ENCODE measurements around the gene LMF1.
"Not testable (repeated sequence)": the region's sequence is repeated elsewhere in the genome, so short reads cannot be mapped to it uniquely, and the experiment has no call there.

The LMF1 gene

GRCh38 chr16:868386-868755 lies 102.4 kb downstream of the LMF1 start:
- H3K27ac ChIP-seq (ENCODE audit: insufficient read depth, low read length, poor library complexity, severe bottlenecking): no peak overlapping the region
- H3K36me3 ChIP-seq (ENCODE audit: control insufficient read depth, insufficient read depth, low read length): peaks cover 23% of the 10 kb centered on the region
- no peak overlapping the region for H3K4me3 ChIP-seq (ENCODE audit: insufficient read depth, low read depth, low read length, poor library complexity, severe bottlenecking)
- no peak for DNase-seq
- no peaks in the 10 kb centered on the region for H3K9me3 ChIP-seq (ENCODE audit: control insufficient read depth, low read length)
- no peaks in the 10 kb centered on the region for H3K4me1 ChIP-seq (ENCODE audit: control insufficient read depth, insufficient read depth, low read length, poor library complexity, severe bottlenecking)
- H3K27me3 ChIP-seq (replicated peaks; ENCODE audit: control insufficient read depth, insufficient read depth, low read length, poor library complexity, severe bottlenecking): no peaks in the 10 kb centered on the region

DNA sequence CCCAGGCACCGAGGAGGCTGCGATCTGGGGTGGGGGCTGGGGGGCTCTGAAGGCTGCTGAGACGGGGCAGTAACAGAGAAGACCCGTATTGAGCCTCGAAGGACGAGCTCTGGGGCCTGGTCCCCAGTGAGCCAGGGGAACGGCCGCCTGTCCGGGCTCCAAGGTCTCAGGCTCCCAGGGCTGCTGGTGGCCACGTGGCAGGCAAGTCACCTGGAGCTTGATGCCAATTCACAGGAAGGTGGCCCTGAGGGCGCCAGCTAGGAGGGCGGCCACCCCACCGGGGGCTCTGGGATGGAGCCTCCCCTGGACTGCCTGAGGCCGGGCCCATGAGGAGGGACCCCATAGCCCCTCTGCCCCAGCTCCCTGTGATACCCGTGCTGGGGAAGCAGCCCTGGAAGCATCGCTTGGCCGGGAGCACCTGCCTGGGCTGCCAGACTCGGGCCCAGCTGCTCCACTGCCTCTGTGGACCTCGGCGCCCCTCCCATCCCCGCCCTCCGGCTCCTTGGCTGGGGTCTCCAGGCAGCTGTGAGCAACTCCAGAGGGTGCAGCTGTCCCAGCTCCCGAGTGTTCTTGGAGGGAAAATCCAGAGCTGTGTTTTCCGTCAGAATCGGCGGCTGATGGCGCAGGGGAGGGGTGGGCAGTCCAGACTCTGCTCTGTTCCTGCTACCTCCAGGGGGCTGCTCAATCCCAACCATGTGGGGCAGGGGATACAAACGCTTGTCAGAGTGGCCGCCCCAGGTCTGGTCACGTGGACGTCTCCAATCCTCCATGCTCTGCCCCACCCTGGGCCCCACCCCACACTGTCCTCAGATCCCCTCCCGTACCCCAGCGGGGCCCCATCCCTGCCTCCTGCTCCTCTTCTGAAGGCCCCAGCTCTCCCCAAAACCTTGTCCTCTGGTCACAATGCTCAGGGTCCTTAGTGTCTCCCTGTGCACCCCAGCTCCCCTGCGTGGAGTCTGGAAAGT lies 103.1 kb downstream of the LMF1 start:
- DNase-seq: no peak
- Histone ChIP-seq H3K36me3 (ENCODE audit: control insufficient read depth, insufficient read depth, low read length) (peaks cover 17% of the 10 kb centered on the region), H3K9me3 (ENCODE audit: control insufficient read depth, low read length) (no peaks in the 10 kb centered on the region), H3K27me3 (replicated peaks; ENCODE audit: control insufficient read depth, insufficient read depth, low read length, poor library complexity, severe bottlenecking) (no peaks in the 10 kb centered on the region), H3K4me3 (ENCODE audit: insufficient read depth, low read depth, low read length, poor library complexity, severe bottlenecking) (no peak overlapping the region), H3K27ac (ENCODE audit: insufficient read depth, low read length, poor library complexity, severe bottlenecking) (no peak overlapping the region), H3K4me1 (ENCODE audit: control insufficient read depth, insufficient read depth, low read length, poor library complexity, severe bottlenecking) (no peaks in the 10 kb centered on the region)

DNA sequence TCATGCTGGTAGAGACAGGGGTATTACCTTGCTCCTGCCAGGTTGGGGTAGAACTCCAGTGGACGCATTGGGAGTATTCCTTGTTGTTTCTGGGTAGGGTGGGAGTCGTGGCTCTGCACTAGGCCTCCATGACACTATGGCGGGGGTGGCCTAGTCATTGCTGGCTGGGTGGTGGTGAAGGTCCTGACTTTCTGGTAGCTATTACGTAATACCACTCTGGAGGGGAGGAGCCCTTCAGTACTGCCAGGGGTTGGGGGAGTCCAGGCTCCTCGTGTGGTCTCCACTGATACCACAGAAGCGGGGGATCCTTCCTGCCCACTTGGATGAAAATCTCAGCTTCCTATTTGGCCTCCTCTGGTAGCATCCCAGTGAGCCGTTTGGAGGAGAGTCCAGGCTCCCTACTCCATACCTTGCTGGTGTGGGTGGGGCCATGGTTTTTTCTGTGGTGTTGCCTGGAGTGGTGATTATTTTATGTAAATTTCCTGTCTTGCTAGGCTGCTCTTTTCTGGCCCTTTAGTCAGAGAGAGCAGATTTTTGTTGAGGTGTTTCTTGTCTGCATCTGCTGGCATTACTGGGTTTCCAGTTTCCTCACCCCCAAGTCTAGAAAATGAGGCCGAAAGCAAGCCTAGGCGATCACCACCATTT lies 104.4 kb downstream of the LMF1 start:
- Histone ChIP-seq H3K27me3 (replicated peaks; ENCODE audit: control insufficient read depth, insufficient read depth, low read length, poor library complexity, severe bottlenecking) (no peaks in the 10 kb centered on the region), H3K9me3 (ENCODE audit: control insufficient read depth, low read length) (no peaks in the 10 kb centered on the region), H3K4me3 (ENCODE audit: insufficient read depth, low read depth, low read length, poor library complexity, severe bottlenecking) (no peak overlapping the region), H3K4me1 (ENCODE audit: control insufficient read depth, insufficient read depth, low read length, poor library complexity, severe bottlenecking) (no peaks in the 10 kb centered on the region), H3K27ac (ENCODE audit: insufficient read depth, low read length, poor library complexity, severe bottlenecking) (no peak overlapping the region), H3K36me3 (ENCODE audit: control insufficient read depth, insufficient read depth, low read length) (peaks cover 14% of the 10 kb centered on the region)
- no peak for DNase-seq

DNA sequence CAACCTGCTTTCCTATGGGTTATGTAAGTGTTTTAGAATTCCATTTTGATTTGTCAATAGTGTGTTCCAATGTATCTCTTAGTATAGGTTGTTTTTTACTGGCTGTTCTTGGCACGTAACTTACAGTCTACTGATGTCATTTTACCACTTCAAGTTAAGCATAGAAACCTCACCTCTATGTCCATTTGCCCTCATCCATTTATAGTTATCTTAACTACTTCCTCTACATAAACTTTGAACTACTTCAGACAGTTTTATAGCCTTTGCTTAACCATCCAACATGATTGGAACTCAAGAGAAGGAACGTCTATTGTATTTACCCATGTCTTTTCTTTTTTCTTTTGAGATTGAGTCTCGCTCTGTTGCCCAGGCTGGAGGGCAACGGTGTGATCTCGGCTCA lies 105.8 kb downstream of the LMF1 start:
- Histone ChIP-seq H3K9me3 (ENCODE audit: control insufficient read depth, low read length) (no peaks in the 10 kb centered on the region), H3K4me1 (ENCODE audit: control insufficient read depth, insufficient read depth, low read length, poor library complexity, severe bottlenecking) (no peaks in the 10 kb centered on the region), H3K27ac (ENCODE audit: insufficient read depth, low read length, poor library complexity, severe bottlenecking) (no peak overlapping the region), H3K4me3 (ENCODE audit: insufficient read depth, low read depth, low read length, poor library complexity, severe bottlenecking) (no peak overlapping the region), H3K27me3 (replicated peaks; ENCODE audit: control insufficient read depth, insufficient read depth, low read length, poor library complexity, severe bottlenecking) (no peaks in the 10 kb centered on the region), H3K36me3 (ENCODE audit: control insufficient read depth, insufficient read depth, low read length) (peaks cover 14% of the 10 kb centered on the region)
- no peak for DNase-seq

GRCh38 chr16:861446-861845 lies 109.3 kb downstream of the LMF1 start:
- no peak for DNase-seq

DNA sequence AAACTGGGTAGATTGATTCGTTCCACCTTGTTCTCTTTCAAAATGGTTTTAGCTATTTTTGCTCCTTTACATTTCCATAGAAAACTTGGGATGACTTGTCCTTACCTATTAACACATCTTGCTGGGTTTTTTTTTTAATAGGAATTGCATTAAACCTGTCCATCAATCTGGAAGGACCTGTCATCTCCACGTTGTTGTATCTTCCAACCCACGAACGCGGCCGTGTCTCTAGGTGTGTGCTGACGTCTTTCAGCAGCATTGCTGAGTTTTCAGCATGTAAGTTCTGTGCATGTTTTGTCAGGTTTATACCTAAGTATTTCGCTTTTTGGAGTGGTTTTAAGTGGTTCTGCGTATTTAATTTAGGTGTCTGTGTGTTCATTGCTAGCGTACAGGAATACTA lies 109.9 kb downstream of the LMF1 start:
- Histone ChIP-seq H3K27ac (ENCODE audit: insufficient read depth, low read length, poor library complexity, severe bottlenecking) (no peak overlapping the region), H3K9me3 (ENCODE audit: control insufficient read depth, low read length) (no peaks in the 10 kb centered on the region), H3K4me1 (ENCODE audit: control insufficient read depth, insufficient read depth, low read length, poor library complexity, severe bottlenecking) (no peaks in the 10 kb centered on the region), H3K4me3 (ENCODE audit: insufficient read depth, low read depth, low read length, poor library complexity, severe bottlenecking) (no peak overlapping the region), H3K36me3 (ENCODE audit: control insufficient read depth, insufficient read depth, low read length) (no peaks in the 10 kb centered on the region), H3K27me3 (replicated peaks; ENCODE audit: control insufficient read depth, insufficient read depth, low read length, poor library complexity, severe bottlenecking) (no peaks in the 10 kb centered on the region)
- no peak for DNase-seq

More at GRCh38 chr16:861446-861845, 109.3 kb downstream of the LMF1 start:
- Histone ChIP-seq H3K9me3 (ENCODE audit: control insufficient read depth, low read length) (no peaks in the 10 kb centered on the region), H3K36me3 (ENCODE audit: control insufficient read depth, insufficient read depth, low read length) (no peaks in the 10 kb centered on the region), H3K27ac (ENCODE audit: insufficient read depth, low read length, poor library complexity, severe bottlenecking) (no peak overlapping the region), H3K27me3 (replicated peaks; ENCODE audit: control insufficient read depth, insufficient read depth, low read length, poor library complexity, severe bottlenecking) (no peaks in the 10 kb centered on the region), H3K4me1 (ENCODE audit: control insufficient read depth, insufficient read depth, low read length, poor library complexity, severe bottlenecking) (no peaks in the 10 kb centered on the region), H3K4me3 (ENCODE audit: insufficient read depth, low read depth, low read length, poor library complexity, severe bottlenecking) (no peak overlapping the region)

GRCh38 chr16:858971-859370 lies 111.8 kb downstream of the LMF1 start:
- not testable (repeated sequence) for H3K27ac ChIP-seq (ENCODE audit: insufficient read depth, low read length, poor library complexity, severe bottlenecking); DNase-seq; H3K9me3 ChIP-seq (ENCODE audit: control insufficient read depth, low read length); H3K4me1 ChIP-seq (ENCODE audit: control insufficient read depth, insufficient read depth, low read length, poor library complexity, severe bottlenecking); H3K4me3 ChIP-seq (ENCODE audit: insufficient read depth, low read depth, low read length, poor library complexity, severe bottlenecking); H3K27me3 ChIP-seq (replicated peaks; ENCODE audit: control insufficient read depth, insufficient read depth, low read length, poor library complexity, severe bottlenecking); H3K36me3 ChIP-seq (ENCODE audit: control insufficient read depth, insufficient read depth, low read length)

DNA sequence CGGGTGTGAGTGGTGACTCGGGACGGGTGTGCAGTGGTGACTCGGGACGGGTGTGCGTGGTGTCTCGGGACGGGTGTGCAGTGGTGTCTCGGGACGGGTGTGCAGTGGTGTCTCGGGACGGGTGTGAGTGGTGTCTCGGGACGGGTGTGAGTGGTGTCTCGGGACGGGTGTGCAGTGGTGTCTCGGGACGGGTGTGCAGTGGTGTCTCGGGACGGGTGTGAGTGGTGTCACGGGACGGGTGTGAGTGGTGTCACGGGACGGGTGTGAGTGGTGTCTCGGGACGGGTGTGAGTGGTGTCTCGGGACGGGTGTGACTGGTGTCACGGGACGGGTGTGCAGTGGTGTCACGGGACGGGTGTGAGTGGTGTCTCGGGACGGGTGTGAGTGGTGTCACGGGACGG lies 112.3 kb downstream of the LMF1 start:
- not testable (repeated sequence) for H3K27ac ChIP-seq (ENCODE audit: insufficient read depth, low read length, poor library complexity, severe bottlenecking); H3K4me3 ChIP-seq (ENCODE audit: insufficient read depth, low read depth, low read length, poor library complexity, severe bottlenecking); H3K36me3 ChIP-seq (ENCODE audit: control insufficient read depth, insufficient read depth, low read length); DNase-seq; H3K27me3 ChIP-seq (replicated peaks; ENCODE audit: control insufficient read depth, insufficient read depth, low read length, poor library complexity, severe bottlenecking); H3K4me1 ChIP-seq (ENCODE audit: control insufficient read depth, insufficient read depth, low read length, poor library complexity, severe bottlenecking); H3K9me3 ChIP-seq (ENCODE audit: control insufficient read depth, low read length)

DNA sequence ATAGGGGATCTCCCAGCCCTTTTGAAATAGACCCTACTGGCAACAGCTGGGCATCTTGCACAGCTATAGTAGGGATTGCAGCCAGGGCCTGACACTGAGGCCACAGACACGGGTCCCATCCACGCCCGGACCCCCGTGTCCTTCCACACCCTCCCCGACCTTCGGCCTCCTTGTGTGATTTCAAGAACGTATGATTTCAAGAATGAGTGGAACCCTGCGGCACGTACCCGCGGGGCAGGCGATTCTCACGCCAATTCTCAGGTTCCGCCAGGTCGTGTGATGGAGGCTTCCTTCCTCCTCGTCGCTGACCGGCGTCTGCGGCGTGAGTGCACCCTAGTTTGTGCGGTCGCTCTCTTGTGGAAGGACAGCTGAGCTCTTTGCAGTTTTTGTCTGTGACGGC lies 114.0 kb downstream of the LMF1 start:
- Histone ChIP-seq H3K36me3 (ENCODE audit: control insufficient read depth, insufficient read depth, low read length) (no peaks in the 10 kb centered on the region), H3K4me1 (ENCODE audit: control insufficient read depth, insufficient read depth, low read length, poor library complexity, severe bottlenecking) (no peaks in the 10 kb centered on the region), H3K27me3 (replicated peaks; ENCODE audit: control insufficient read depth, insufficient read depth, low read length, poor library complexity, severe bottlenecking) (no peaks in the 10 kb centered on the region), H3K27ac (ENCODE audit: insufficient read depth, low read length, poor library complexity, severe bottlenecking) (no peak overlapping the region), H3K9me3 (ENCODE audit: control insufficient read depth, low read length) (no peaks in the 10 kb centered on the region), H3K4me3 (ENCODE audit: insufficient read depth, low read depth, low read length, poor library complexity, severe bottlenecking) (no peak overlapping the region)
- no peak for DNase-seq

- Histone ChIP-seq H3K4me1 (ENCODE audit: control insufficient read depth, insufficient read depth, low read length, poor library complexity, severe bottlenecking) (no peaks in the 10 kb centered on the region), H3K9me3 (ENCODE audit: control insufficient read depth, low read length) (no peaks in the 10 kb centered on the region)
- no peak for DNase-seq
Observed at GRCh38 chr16:856101-856500, 114.7 kb downstream of the LMF1 start.

More at GRCh38 chr16:856101-856500, 114.7 kb downstream of the LMF1 start:
- H3K36me3 ChIP-seq (ENCODE audit: control insufficient read depth, insufficient read depth, low read length): no peaks in the 10 kb centered on the region
- H3K4me3 ChIP-seq (ENCODE audit: insufficient read depth, low read depth, low read length, poor library complexity, severe bottlenecking): no peak overlapping the region
- H3K27ac ChIP-seq (ENCODE audit: insufficient read depth, low read length, poor library complexity, severe bottlenecking): no peak overlapping the region
- H3K27me3 ChIP-seq (replicated peaks; ENCODE audit: control insufficient read depth, insufficient read depth, low read length, poor library complexity, severe bottlenecking): no peaks in the 10 kb centered on the region
